ENCODE measurements around the gene CGAS. TPM values are rescaled to one million over a fixed set of nuclear protein-coding genes. Genes with fewer than 3 reads are reported as not detected.
"Not testable (repeated sequence)": the region's sequence is repeated elsewhere in the genome, so short reads cannot be mapped to it uniquely, and the experiment has no call there.

CGAS gene
- total RNA-seq, 1 experiment from 2014 or later: 25.5 TPM

DNA sequence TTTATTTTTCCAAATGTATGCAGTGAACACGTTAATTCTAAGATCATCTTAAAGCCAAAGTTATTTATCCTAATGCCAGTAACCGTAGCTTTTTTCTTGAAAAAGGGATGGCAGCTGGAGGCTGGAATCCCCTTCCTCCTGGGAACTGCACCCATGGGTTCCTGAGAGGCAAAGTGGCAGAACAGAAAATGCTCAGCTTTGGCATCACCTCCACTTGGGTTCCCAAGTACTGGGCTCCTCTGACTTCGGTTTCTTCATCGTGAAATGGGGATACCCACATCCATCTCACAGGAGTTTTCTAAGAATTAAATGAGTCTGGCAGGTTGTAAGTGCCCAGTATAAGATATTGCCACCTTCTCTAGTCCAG is 63.7 kb downstream of the CGAS start:
- peak overlapping the region; percentile 58 for H3K4me3 ChIP-seq
- intact Hi-C loops (cut with micrococcal nuclease; ENCODE audit: unreplicated experiment): loop anchor here (5.0 kb wide), 2 partner anchors 101 to 264 kb away; partner anchors contain the start of gene SLC17A5
- peaks cover 30% of the 10 kb centered on the region; the same call in 1 of the 2 replicates for H3F3A ChIP-seq (ENCODE audit: insufficient read depth, low read depth)
- H4K20me1 ChIP-seq (ENCODE audit: insufficient read depth): no peaks in the 10 kb centered on the region
- peak overlapping the region; percentile 78 for H3K27ac ChIP-seq
- no TSS peak for BruUV-seq (replicated peaks)
- no peaks in the 10 kb centered on the region for H3K79me2 ChIP-seq (ENCODE audit: low read depth)
- ChIA-PET CTCF (interaction anchor here (0.7 to 1.5 kb wide), 5 partner anchors 11 to 264 kb away, joined by 3 to 7 read pairs (median 3); no protein-coding TSS in a partner anchor), POLR2A (ENCODE audit: unreplicated experiment) (interaction anchor here (0.6 to 0.7 kb wide), 2 partner anchors 60 to 264 kb away, joined by 3 to 5 read pairs; no protein-coding TSS in a partner anchor)
- H3K4me2 ChIP-seq: peak overlapping the region; percentile 81
- H3K27me3 ChIP-seq (ENCODE audit: insufficient read depth, low read depth): no peaks in the 10 kb centered on the region
- H3K9me3 ChIP-seq (ENCODE audit: insufficient read depth, low read depth): no peaks in the 10 kb centered on the region
- TF ChIP-seq EZH2 (IDR thresholded peaks at IDR 0.05; ENCODE audit: low read depth): no peak
- TF ChIP-seq, protein P1, sequence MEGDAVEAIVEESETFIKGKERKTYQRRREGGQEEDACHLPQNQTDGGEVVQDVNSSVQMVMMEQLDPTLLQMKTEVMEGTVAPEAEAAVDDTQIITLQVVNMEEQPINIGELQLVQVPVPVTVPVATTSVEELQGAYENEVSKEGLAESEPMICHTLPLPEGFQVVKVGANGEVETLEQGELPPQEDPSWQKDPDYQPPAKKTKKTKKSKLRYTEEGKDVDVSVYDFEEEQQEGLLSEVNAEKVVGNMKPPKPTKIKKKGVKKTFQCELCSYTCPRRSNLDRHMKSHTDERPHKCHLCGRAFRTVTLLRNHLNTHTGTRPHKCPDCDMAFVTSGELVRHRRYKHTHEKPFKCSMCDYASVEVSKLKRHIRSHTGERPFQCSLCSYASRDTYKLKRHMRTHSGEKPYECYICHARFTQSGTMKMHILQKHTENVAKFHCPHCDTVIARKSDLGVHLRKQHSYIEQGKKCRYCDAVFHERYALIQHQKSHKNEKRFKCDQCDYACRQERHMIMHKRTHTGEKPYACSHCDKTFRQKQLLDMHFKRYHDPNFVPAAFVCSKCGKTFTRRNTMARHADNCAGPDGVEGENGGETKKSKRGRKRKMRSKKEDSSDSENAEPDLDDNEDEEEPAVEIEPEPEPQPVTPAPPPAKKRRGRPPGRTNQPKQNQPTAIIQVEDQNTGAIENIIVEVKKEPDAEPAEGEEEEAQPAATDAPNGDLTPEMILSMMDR (conservative IDR thresholded peaks at IDR 0.05): no peak
- DNase-seq: no peak
- H3K4me1 ChIP-seq (replicated peaks; ENCODE audit: insufficient read depth): peaks cover 31% of the 10 kb centered on the region
- no peaks in the 10 kb centered on the region for H3K9me2 ChIP-seq (ENCODE audit: insufficient read depth)
- H3K36me3 ChIP-seq (ENCODE audit: low read depth): no peaks in the 10 kb centered on the region
- H2AFZ ChIP-seq: peak overlapping the region; percentile 85

GRCh38 chr6:73382462-73383113 is 69.5 kb downstream of the CGAS start:
- CTCF ChIA-PET: no interaction called here
- intact Hi-C loops (cut with micrococcal nuclease; ENCODE audit: unreplicated experiment): no loop called here

DNA sequence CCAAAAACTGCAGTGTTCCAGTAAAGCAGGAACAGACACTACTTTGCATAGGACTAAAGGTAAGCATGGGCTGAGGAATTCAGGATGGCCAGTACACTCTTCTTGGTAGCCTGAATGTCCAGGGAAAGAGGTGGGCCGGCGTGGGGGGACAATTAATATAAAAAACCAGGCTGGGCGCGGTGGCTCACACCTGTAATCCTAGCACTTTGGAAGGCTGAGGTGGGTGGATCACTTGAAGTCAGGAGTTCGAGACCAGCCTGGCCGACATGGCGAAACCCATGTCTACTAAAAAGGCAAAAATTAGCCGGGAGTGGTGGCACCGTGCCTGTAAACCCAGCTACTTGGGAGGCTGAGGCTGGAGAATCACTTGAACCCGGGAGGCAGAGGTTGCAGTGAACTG is 70.6 kb downstream of the CGAS start:
- H3K9me2 ChIP-seq (ENCODE audit: insufficient read depth); H3K27me3 ChIP-seq (ENCODE audit: insufficient read depth, low read depth); DNase-seq; POLR2A ChIA-PET (ENCODE audit: unreplicated experiment); H3K4me2 ChIP-seq; H3K4me3 ChIP-seq; H2AFZ ChIP-seq; H3K4me1 ChIP-seq (replicated peaks; ENCODE audit: insufficient read depth); H3K79me2 ChIP-seq (ENCODE audit: low read depth); intact Hi-C loops (cut with micrococcal nuclease; ENCODE audit: unreplicated experiment); H3K9me3 ChIP-seq (ENCODE audit: insufficient read depth, low read depth); H3K36me3 ChIP-seq (ENCODE audit: low read depth); H3K27ac ChIP-seq; H3F3A ChIP-seq (ENCODE audit: insufficient read depth, low read depth); H4K20me1 ChIP-seq (ENCODE audit: insufficient read depth); BruUV-seq (replicated peaks): not testable (repeated sequence)
- CTCF ChIA-PET: interaction anchor here (0.6 kb wide), 1 partner anchor 297 kb away, joined by 3 read pairs; no protein-coding TSS in a partner anchor

More at GRCh38 chr6:73382462-73383113, 69.5 kb downstream of the CGAS start:
- Histone ChIP-seq H3K9me3 (ENCODE audit: insufficient read depth, low read depth) (no peaks in the 10 kb centered on the region), H3K4me2 (no peak overlapping the region), H2AFZ (no peak overlapping the region), H3K36me3 (ENCODE audit: low read depth) (no peaks in the 10 kb centered on the region), H3K27ac (no peak overlapping the region), H3F3A (ENCODE audit: insufficient read depth, low read depth) (no peaks in the 10 kb centered on the region), H3K4me3 (no peak overlapping the region), H3K27me3 (ENCODE audit: insufficient read depth, low read depth) (no peaks in the 10 kb centered on the region), H3K4me1 (replicated peaks; ENCODE audit: insufficient read depth) (peaks cover under 1% of the 10 kb centered on the region; the same call in 1 of the 2 replicates), H3K9me2 (ENCODE audit: insufficient read depth) (no peaks in the 10 kb centered on the region), H3K79me2 (ENCODE audit: low read depth) (no peaks in the 10 kb centered on the region), H4K20me1 (ENCODE audit: insufficient read depth) (no peaks in the 10 kb centered on the region)
- TF ChIP-seq EZH2 (IDR thresholded peaks at IDR 0.05; ENCODE audit: low read depth): no peak
- TF ChIP-seq, protein P1 (conservative IDR thresholded peaks at IDR 0.05): no peak
- DNase-seq: peak in 1 of 2 experiments; percentile 24
- BruUV-seq (replicated peaks): no TSS peak
- POLR2A ChIA-PET (ENCODE audit: unreplicated experiment): no interaction called here

Data from PC-9 (cell line).